H1 (cell line): ENCODE measurements around the gene IL19. TPM values are rescaled to one million over a fixed set of nuclear protein-coding genes. Genes with fewer than 3 reads are reported as not detected.

Experiments used
- CTCF ChIA-PET: fragments of 300-600 bp; sonication (Branson Sonifier 250); formaldehyde crosslinking; loops from one replicate; lab custom pipeline; 2021; ENCODE audit not compliant: partially characterized antibody; lab: Charles Lee
- POLR2A ChIA-PET: fragments of 300-600 bp; sonication (Branson Sonifier 250); formaldehyde crosslinking; loops from one replicate; lab custom pipeline; 2021; ENCODE audit warnings: inconsistent platforms; ENCODE audit not compliant: partially characterized antibody; lab: Charles Lee
- DNase-seq, 2 experiments: peaks; one replicate each; pipeline versions ENCODE4 v3.0.0 to v3.0.0-alpha.2; 2010 to 2022; ENCODE audit warnings: low spot score in 2 of 2, low read depth in 1 of 2, mixed read lengths in 1 of 2
- FAIRE-seq: peaks from 2 replicates; lab custom pipeline; 2011; peaks lifted over from hg19 to GRCh38; lab: Jason Lieb, UNC
- H2AFZ ChIP-seq: 2 replicates; pipeline ENCODE4 v1.8.1; 2012; ENCODE audit warnings: low read length, inconsistent platforms
- H2AK5ac ChIP-seq: 2 replicates; pipeline ENCODE4 v1.6.1; 2013; ENCODE audit warnings: low read depth, low read length
- H2BK120ac ChIP-seq: replicated peaks from 2 replicates; pipeline ENCODE3; 2013; ENCODE audit warnings: low read depth, low read length, inconsistent platforms
- H2BK12ac ChIP-seq: 2 replicates; pipeline ENCODE4 v1.6.1; 2013; ENCODE audit warnings: low read depth, low read length
- H2BK15ac ChIP-seq: 2 replicates; pipeline ENCODE4 v1.6.1; 2013; ENCODE audit warnings: low read length
- H2BK20ac ChIP-seq: 2 replicates; pipeline ENCODE4 v1.6.1; 2013; ENCODE audit warnings: low read length
- H2BK5ac ChIP-seq: 2 replicates; pipeline ENCODE4 v1.6.1; 2013; ENCODE audit warnings: low read depth, low read length
- H3K14ac ChIP-seq: 2 replicates; pipeline ENCODE4 v1.6.1; 2013; ENCODE audit warnings: inconsistent platforms; ENCODE audit not compliant: insufficient read length
- H3K18ac ChIP-seq: 2 replicates; pipeline ENCODE4 v1.6.1; 2013; ENCODE audit warnings: low read length; ENCODE audit errors: extremely low read depth
- H3K23ac ChIP-seq: 2 replicates; pipeline ENCODE4 v1.6.1; 2013; ENCODE audit warnings: inconsistent platforms; ENCODE audit not compliant: insufficient read length
- H3K23me2 ChIP-seq: 2 replicates; pipeline ENCODE4 v1.6.1; 2013; ENCODE audit warnings: low read depth, low read length
- H3K27ac ChIP-seq: 2 replicates; pipeline ENCODE4 v1.6.1; 2011; ENCODE audit warnings: low read depth, low read length, inconsistent platforms
- H3K27me3 ChIP-seq, 4 experiments: replicated peaks in 1 of 4; 1 replicate in 1 of 4; 2 replicates in 3 of 4; pipeline versions ENCODE4 v1.6.1 to v1.8.1; 2011 to 2013; ENCODE audit warnings: low read length in 3 of 4, mild to moderate bottlenecking in 3 of 4, inconsistent platforms in 2 of 4, mixed read lengths in 2 of 4, moderate library complexity in 1 of 4; ENCODE audit not compliant: control insufficient read depth in 3 of 4, insufficient read depth in 3 of 4; ENCODE audit errors: extremely low read depth in 1 of 4
- H3K36me3 ChIP-seq, 4 experiments: 2 replicates each; pipeline versions ENCODE4 v1.6.1 to v1.8.1; 2011 to 2013; ENCODE audit warnings: mild to moderate bottlenecking in 4 of 4, low read length in 3 of 4, moderate library complexity in 2 of 4, control low read depth in 1 of 4, inconsistent platforms in 1 of 4; ENCODE audit not compliant: insufficient read depth in 4 of 4, control insufficient read depth in 2 of 4
- H3K4ac ChIP-seq: replicated peaks from 2 replicates; pipeline ENCODE3; 2013; ENCODE audit warnings: low read length, low read depth, mixed read lengths, inconsistent platforms; ENCODE audit not compliant: insufficient read length
- H3K4me1 ChIP-seq, 4 experiments: replicated peaks in 1 of 4; 1 replicate in 1 of 4; 2 replicates in 3 of 4; pipeline versions ENCODE4 v1.6.1 to v1.8.1; 2011 to 2013; ENCODE audit warnings: low read length in 3 of 4, inconsistent platforms in 2 of 4, mixed read lengths in 1 of 4; ENCODE audit not compliant: insufficient read depth in 4 of 4, control insufficient read depth in 3 of 4
- H3K4me2 ChIP-seq, 2 experiments: 2 replicates each; pipeline versions ENCODE4 v1.6.1 to v1.8.1; 2011 to 2013; ENCODE audit warnings: low read depth in 2 of 2, low read length in 2 of 2, control low read depth in 1 of 2, inconsistent platforms in 1 of 2, mild to moderate bottlenecking in 1 of 2; ENCODE audit not compliant: insufficient read depth in 1 of 2
- H3K4me3 ChIP-seq, 4 experiments: fragments of 200-600, 300-600 bp in 1 of 4; sonication (generic), shearing (Covaris generic), sonication (Bioruptor Twin) in 1 of 4; 2 replicates each; pipeline versions ENCODE4 v1.5.1 to v1.8.1; 2011 to 2016; ENCODE audit warnings: low read length in 4 of 4, low read depth in 3 of 4, control low read depth in 2 of 4, inconsistent platforms in 2 of 4, mild to moderate bottlenecking in 2 of 4, mixed read lengths in 1 of 4, moderate library complexity in 1 of 4; ENCODE audit not compliant: insufficient read depth in 2 of 4; ENCODE audit errors: extremely low read depth in 1 of 4
- H3K56ac ChIP-seq: replicated peaks from 2 replicates; pipeline ENCODE3; 2013; ENCODE audit warnings: low read depth, mild to moderate bottlenecking, mixed read lengths, low read length, inconsistent platforms; ENCODE audit not compliant: insufficient read length
- H3K79me1 ChIP-seq: 2 replicates; pipeline ENCODE4 v1.6.1; 2013; ENCODE audit warnings: low read depth, low read length, control low read depth
- H3K79me2 ChIP-seq, 2 experiments: 2 replicates each; pipeline versions ENCODE4 v1.6.1 to v1.8.1; 2012 to 2013; ENCODE audit warnings: low read length in 2 of 2, mild to moderate bottlenecking in 2 of 2, inconsistent platforms in 1 of 2; ENCODE audit not compliant: insufficient read depth in 2 of 2, control insufficient read depth in 1 of 2
- H3K9ac ChIP-seq, 4 experiments: replicated peaks in 1 of 4; 1 replicate in 1 of 4; 2 replicates in 3 of 4; pipeline versions ENCODE4 v1.6.1 to v1.8.1; 2011 to 2013; ENCODE audit warnings: low read depth in 3 of 4, low read length in 3 of 4, control low read depth in 2 of 4, mild to moderate bottlenecking in 2 of 4, moderate library complexity in 2 of 4, inconsistent platforms in 1 of 4; ENCODE audit errors: extremely low read depth in 1 of 4
- H3K9me3 ChIP-seq, 2 experiments: 2 replicates each; pipeline versions ENCODE4 v1.6.1 to v1.8.1; 2012 to 2013; ENCODE audit warnings: mild to moderate bottlenecking in 2 of 2, moderate library complexity in 2 of 2, control low read depth in 1 of 2, inconsistent platforms in 1 of 2, low read depth in 1 of 2, low read length in 1 of 2, mixed read lengths in 1 of 2; ENCODE audit not compliant: insufficient read depth in 2 of 2
- H4K20me1 ChIP-seq, 2 experiments: replicated peaks in 1 of 2; 2 replicates each; pipeline versions ENCODE3 to v1.8.1; 2011 to 2013; ENCODE audit warnings: inconsistent platforms in 2 of 2, low read length in 2 of 2, mild to moderate bottlenecking in 1 of 2; ENCODE audit not compliant: insufficient read depth in 2 of 2, control insufficient read depth in 1 of 2
- H4K5ac ChIP-seq: 2 replicates; pipeline ENCODE4 v1.6.1; 2013; ENCODE audit warnings: low read length, low read depth, mixed read lengths, inconsistent platforms; ENCODE audit not compliant: insufficient read length
- H4K8ac ChIP-seq: 2 replicates; pipeline ENCODE4 v1.8.0; 2013; ENCODE audit warnings: mild to moderate bottlenecking, moderate library complexity, low read length, inconsistent platforms; ENCODE audit not compliant: insufficient read depth; ENCODE audit errors: extremely low read depth
- H4K91ac ChIP-seq: replicated peaks from 2 replicates; pipeline ENCODE3; 2013; ENCODE audit warnings: low read length, mixed read lengths, inconsistent platforms; ENCODE audit not compliant: insufficient read length
- BCL11A ChIP-seq, 2 experiments: IDR thresholded peaks; one replicate each; pipeline ENCODE4 v1.6.1; 2011; ENCODE audit warnings: low read depth in 2 of 2, low read length in 2 of 2, mild to moderate bottlenecking in 2 of 2
- CHD1 ChIP-seq: IDR thresholded peaks from 2 replicates; pipeline ENCODE4 v1.6.1; 2012; ENCODE audit warnings: low read depth, low read length, improper control_type of control experiment
- CTCF ChIP-seq, 3 experiments: IDR thresholded peaks; 1 replicate in 2 of 3; 2 replicates in 1 of 3; pipeline versions ENCODE4 v1.5.1 to v1.6.1; 2011; ENCODE audit warnings: low read length in 3 of 3, mild to moderate bottlenecking in 3 of 3, inconsistent platforms in 2 of 3, low read depth in 1 of 3, moderate library complexity in 1 of 3; ENCODE audit not compliant: insufficient read depth in 1 of 3; ENCODE audit errors: control extremely low read depth in 1 of 3
- FOSL1 ChIP-seq: IDR thresholded peaks from 2 replicates; pipeline ENCODE4 v1.6.1; 2011; ENCODE audit warnings: mild to moderate bottlenecking, low read depth, low read length, moderate library complexity; ENCODE audit not compliant: insufficient read depth
- GTF2F1 ChIP-seq: IDR thresholded peaks from 2 replicates; pipeline ENCODE4 v1.6.1; 2012; ENCODE audit warnings: low read depth, low read length, improper control_type of control experiment, borderline replicate concordance
- PHF8 ChIP-seq: fragments of 200-600 bp; sonication (generic); conservative IDR thresholded peaks from 2 replicates; pipeline ENCODE4 v1.7.1; 2012; ENCODE audit warnings: low read depth, mild to moderate bottlenecking, inconsistent platforms, low read length, moderate library complexity
- SIX5 ChIP-seq: IDR thresholded peaks from 2 replicates; pipeline ENCODE4 v1.6.1; 2011; ENCODE audit warnings: mild to moderate bottlenecking, low read depth, low read length
- TAF1 ChIP-seq: IDR thresholded peaks from 2 replicates; pipeline ENCODE4 v1.6.1; 2011; ENCODE audit warnings: mild to moderate bottlenecking, low read depth, low read length
- WGBS, 2 experiments: shearing (Covaris generic) in 1 of 2; methylation state at CpG; one replicate each; pipeline versions ENCODE4 v1.1.6 to v1.1.7; 2013 to 2015; ENCODE audit warnings: low lambda C conversion rate in 2 of 2, mixed read lengths in 2 of 2, inconsistent platforms in 1 of 2, low coverage in 1 of 2, missing lambda C conversion rate in 1 of 2; ENCODE audit not compliant: insufficient replicate concordance in 2 of 2, insufficient coverage in 1 of 2, insufficient read length in 1 of 2; ENCODE audit errors: extremely low coverage in 1 of 2, missing lambda C conversion rate in 1 of 2; 5-methylcytosine and 5-hydroxymethylcytosine counted together
- polyA plus RNA-seq, 7 experiments: library from polyadenylated mRNA; depleted of rRNA in 3 of 7; stranded (reverse) in 5 of 7; unstranded in 2 of 7; fragments of >200 nt in 5 of 7; fragments of 200-250 nt in 2 of 7; gene quantifications; 1 replicate in 5 of 7; 2 replicates in 1 of 7; 4 replicates in 1 of 7; pipeline versions ENCODE4 v1.2.1 to v1.2.3, GENCODE V29; 2011 to 2013; ENCODE audit warnings: missing spikeins in 2 of 7, mixed read lengths in 2 of 7
- total RNA-seq: library from RNA; stranded (reverse); fragmentation: NEBNext Ultra II Directional; extraction: Animal tissue kit (Norgen Biotek cat#: 25700); gene quantifications from 2 replicates; pipeline ENCODE4 v1.2.1, GENCODE V29; 2021
- TF ChIP-seq, protein P1 (sequence below): IDR thresholded peaks from 2 replicates; pipeline ENCODE4 v1.6.1; 2011; ENCODE audit warnings: low read depth, mild to moderate bottlenecking, low read length; ENCODE audit not compliant: insufficient read depth
- TF ChIP-seq, protein P2 (sequence below): IDR thresholded peaks from 2 replicates; pipeline ENCODE4 v1.6.1; 2011; ENCODE audit warnings: low read length, improper control_type of control experiment

IL19 gene
- total and polyA plus RNA-seq, 2 of the 8 experiments (the other 6 are each of a cell fraction or from before 2014, with no cell fraction given): not detected

DNA sequence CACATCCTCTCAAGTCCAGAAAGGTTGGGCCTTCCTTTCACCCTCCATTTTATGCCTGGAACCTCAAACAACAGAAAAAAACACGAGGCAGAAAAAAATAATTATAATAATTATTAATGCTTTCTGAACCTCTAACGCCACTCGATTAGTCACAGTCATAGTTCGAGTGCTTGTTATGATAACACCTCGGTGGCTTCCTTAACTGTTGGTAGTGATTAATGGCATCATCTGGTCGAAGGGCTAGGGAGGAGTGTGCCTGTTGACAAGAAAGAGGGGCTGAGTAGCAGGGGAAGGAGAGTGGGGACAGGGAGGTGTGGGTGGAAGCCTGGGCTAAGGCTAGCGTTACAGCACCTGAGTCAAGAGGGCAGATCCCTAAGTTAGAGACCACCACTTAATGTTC, 23.0 kb downstream of the IL19 start:
- no peaks in the 10 kb centered on the region; a peak in 2 of 7 replicates for H3K27me3 ChIP-seq
- no peak overlapping the region for H3K9ac ChIP-seq
- H2BK15ac ChIP-seq: no peak overlapping the region
- H3K14ac ChIP-seq: no peak overlapping the region
- ChIA-PET POLR2A (interaction anchor here (0.7 kb wide), 1 partner anchor 991 kb away, joined by 3 read pairs; no protein-coding TSS in a partner anchor), CTCF (interaction anchor here (0.8 to 2.5 kb wide), 7 partner anchors 8 to 142 kb away, joined by 3 to 15 read pairs (median 3); no protein-coding TSS in a partner anchor)
- no peak overlapping the region for H3K56ac ChIP-seq
- H4K5ac ChIP-seq: no peak overlapping the region
- no peaks in the 10 kb centered on the region for H3K9me3 ChIP-seq
- no peak overlapping the region for H3K18ac ChIP-seq
- H3K4ac ChIP-seq: no peak overlapping the region
- H3K36me3 ChIP-seq: no peaks in the 10 kb centered on the region
- FAIRE-seq (no peak), DNase-seq (no peak)
- no peak overlapping the region for H2BK12ac ChIP-seq
- no peak for TF ChIP-seq GTF2F1
- no peak for TF ChIP-seq CTCF (IDR thresholded peaks at IDR 0.05; ENCODE audit: control extremely low read depth in 1 of 3, insufficient read depth in 1 of 3, low read depth in 1 of 3, low read length in 3 of 3)
- TF ChIP-seq FOSL1: no peak
- TF ChIP-seq, protein P1, sequence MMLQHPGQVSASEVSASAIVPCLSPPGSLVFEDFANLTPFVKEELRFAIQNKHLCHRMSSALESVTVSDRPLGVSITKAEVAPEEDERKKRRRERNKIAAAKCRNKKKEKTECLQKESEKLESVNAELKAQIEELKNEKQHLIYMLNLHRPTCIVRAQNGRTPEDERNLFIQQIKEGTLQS: no peak
- no peak for TF ChIP-seq PHF8
- no peak for TF ChIP-seq SIX5
- TF ChIP-seq, protein P2, sequence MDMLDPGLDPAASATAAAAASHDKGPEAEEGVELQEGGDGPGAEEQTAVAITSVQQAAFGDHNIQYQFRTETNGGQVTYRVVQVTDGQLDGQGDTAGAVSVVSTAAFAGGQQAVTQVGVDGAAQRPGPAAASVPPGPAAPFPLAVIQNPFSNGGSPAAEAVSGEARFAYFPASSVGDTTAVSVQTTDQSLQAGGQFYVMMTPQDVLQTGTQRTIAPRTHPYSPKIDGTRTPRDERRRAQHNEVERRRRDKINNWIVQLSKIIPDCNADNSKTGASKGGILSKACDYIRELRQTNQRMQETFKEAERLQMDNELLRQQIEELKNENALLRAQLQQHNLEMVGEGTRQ: no peak
- no peak for TF ChIP-seq BCL11A (IDR thresholded peaks at IDR 0.05; ENCODE audit: low read depth in 2 of 2, low read length in 2 of 2)
- TF ChIP-seq CHD1: no peak
- no peak for TF ChIP-seq TAF1
- H2AFZ ChIP-seq: no peak overlapping the region
- no peaks in the 10 kb centered on the region for H3K4me1 ChIP-seq
- 78% methylated on average over 7 of the region's 7 CpGs; no CpG with 5 or more reads in 1 of the 2 experiments for WGBS, 2 experiments
- no peak overlapping the region for H3K4me2 ChIP-seq
- H3K4me3 ChIP-seq: no peak overlapping the region
- H4K8ac ChIP-seq: no peak overlapping the region
- H2AK5ac ChIP-seq: no peak overlapping the region
- H3K27ac ChIP-seq: no peak overlapping the region
- no peaks in the 10 kb centered on the region for H4K20me1 ChIP-seq
- no peaks in the 10 kb centered on the region for H3K23me2 ChIP-seq
- no peak overlapping the region for H2BK20ac ChIP-seq
- H3K79me2 ChIP-seq: no peaks in the 10 kb centered on the region
- no peak overlapping the region for H3K23ac ChIP-seq
- H2BK5ac ChIP-seq: no peak overlapping the region
- no peaks in the 10 kb centered on the region for H3K79me1 ChIP-seq
- H2BK120ac ChIP-seq: no peak overlapping the region
- H4K91ac ChIP-seq: no peak overlapping the region
